Right hindlimb (tissue), 1 donor: ENCODE measurements around the gene IFNG.

ENCODE experiments used
- DNase-seq: peaks from one replicate; pipeline ENCODE4 v3.0.0-alpha.2; 2018

Gene IFNG

DNA sequence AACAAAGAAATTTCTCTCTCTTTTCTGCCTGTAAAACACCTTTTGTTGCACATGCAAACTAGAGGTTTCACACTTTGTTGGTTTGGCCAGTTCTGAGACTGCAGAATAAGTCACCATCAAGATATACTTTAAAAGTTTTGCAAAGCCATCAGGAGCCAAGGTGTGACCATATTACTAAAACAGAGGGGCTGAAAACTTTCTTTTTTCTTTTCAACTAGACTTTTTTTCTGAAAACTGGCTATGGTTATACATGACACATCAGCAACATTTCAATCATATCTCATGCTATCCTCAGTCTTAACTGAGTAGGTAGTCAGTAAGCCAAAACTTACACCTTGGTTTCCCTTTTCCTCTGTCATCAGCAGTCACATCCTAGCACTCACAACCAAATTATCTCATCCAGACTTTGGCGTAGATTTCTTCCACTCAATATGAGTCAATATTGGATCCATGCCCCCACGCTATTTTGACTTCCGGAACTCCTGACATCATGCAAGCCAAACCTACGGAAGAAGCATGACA is 4.1 kb upstream of the IFNG start:
- DNase-seq, result no peak

DNA sequence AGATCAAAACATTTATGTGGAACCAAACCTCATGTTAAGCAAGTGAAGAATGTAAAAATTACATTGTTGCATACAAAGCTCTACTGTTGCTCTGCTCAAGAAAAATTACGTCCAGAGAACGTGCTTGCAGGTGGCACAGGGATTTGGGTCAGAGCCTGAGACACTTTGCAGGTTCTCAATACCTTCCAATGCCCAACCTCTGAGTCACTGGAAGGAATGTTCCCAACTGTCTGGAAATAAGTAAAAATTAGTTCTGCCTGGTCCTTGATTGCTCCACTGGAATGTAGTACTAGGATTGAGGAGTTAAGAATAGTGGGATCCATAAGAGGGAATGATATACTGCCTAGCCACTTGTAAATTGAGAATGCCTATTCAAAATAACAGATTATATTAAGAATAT is 2.8 kb upstream of the IFNG start:
- no peak for DNase-seq

DNA sequence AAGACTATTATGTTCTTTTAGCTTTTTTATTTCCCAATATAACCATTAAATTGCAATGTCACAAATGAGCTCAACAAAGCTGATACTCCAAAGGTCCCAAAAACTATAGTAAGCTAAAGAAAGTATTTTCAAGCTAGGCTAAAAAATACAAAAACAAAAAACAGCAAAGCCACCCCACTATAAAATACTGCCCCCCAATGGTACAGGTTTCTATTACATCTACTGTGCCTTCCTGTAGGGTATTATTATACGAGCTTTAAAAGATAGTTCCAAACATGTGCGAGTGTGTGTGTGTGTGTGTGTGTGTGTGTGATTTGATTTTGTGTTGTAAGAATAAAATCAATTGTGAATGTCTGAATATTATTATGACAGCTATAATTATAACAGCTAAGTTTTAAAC is 1.1 kb downstream of the IFNG start:
- no peak for DNase-seq

DNA sequence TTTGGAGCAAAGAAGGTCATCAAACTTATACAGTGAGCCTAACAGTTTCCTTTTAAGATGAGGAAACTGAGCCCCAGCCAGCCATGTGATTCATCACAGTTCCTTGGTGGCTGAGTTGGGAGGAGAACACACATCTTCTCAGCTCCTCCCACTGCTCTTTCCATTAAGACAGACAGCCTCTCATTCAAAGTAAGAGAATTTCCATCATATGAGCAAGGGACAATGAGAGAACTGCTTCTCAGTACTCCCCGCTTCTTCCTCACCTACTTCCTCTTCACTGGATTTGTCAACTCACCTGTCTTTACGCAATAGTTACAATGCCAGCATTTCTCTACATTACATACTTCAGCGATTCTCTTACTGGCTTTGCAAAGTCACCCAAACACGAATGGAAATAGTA is 2.2 kb downstream of the IFNG start:
- DNase-seq, result no peak

DNA sequence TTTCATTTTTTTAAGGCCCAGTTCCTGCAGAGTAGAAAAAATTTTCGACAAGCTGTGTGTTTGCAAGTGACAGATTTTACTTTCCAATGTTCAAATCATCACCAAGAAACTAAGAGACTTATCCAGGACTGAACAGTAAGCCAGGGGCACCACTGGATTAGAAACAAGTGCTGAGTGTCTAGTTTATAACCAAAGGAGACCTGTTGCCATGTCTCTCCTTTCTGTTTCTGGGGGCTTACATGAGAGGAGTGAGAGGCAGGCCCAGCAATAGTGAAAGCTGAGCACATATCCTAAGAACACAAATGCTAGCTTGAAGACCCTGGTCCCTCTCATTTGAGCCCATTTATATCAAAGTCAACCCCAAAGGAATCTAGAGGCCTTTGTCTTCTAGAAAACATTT is 2.9 kb downstream of the IFNG start:
- no peak for DNase-seq

DNA sequence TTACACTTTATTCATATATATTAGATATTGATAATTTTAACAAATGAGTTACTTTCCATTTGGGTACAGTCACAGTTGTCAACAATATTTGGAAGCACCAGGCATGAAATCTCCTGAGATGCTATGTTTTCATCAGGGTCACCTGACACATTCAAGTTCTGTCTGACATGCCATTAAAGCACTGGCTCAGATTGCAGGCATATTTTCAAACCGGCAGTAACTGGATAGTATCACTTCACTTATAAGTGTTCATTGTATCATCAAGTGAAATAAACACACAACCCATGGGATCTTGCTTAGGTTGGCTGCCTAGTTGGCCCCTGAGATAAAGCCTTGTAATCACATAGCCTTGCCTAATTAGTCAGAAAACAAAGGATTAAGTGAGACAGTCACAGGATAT is 4.8 kb downstream of the IFNG start:
- no peak for DNase-seq

DNA sequence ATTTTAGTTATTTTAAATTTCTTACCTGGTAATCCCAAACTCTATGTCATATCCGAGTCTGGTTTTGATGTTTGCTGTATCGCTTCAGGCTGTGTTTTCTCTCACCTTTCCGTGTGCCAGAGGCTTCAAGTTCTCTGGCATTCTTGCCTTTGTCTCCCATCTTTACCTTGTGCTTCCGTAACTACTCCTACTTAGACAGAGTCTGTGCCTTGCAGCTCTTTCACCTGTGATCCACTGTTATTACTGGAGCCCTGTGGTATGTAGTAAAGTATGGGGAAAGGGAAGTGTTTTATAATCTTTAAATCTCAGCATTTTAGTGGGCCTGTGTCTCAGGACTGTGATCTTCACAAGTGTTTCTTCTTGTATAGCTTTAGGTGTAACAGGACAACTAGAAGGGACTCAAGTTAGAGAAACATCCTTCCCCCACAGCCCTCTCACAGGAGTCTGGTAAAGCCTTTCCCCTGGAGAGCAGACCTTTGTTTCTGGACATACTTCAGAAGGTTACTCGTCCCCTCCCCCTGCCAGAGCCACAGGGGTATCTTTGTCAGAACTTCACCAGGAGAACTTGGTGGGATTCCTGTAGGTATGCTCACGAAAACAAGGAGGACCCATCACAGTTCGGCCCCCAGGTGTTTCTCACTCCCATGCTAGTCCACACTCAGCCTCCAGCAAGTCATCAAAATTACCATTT is 11.1 kb downstream of the IFNG start:
- DNase-seq, result no peak

DNA sequence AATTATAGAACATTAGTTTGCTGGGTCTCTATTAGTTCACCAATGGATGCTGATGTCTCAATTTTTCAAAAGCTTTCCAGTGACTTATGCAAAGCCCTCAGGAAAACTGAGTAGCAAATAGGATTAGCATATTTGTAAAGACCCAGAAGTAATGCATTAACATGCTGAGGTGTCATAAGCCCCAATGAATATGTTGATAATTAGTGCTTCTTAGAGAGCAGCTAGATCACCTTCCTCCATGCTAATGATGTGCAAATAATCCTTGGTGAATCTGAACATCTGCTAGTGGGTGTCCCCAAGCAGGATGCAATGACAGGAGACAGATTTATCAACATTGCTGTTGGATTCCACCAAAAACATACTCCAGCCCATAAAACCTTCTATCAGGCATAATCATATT is 19.0 kb downstream of the IFNG start:
- no peak for DNase-seq

DNA sequence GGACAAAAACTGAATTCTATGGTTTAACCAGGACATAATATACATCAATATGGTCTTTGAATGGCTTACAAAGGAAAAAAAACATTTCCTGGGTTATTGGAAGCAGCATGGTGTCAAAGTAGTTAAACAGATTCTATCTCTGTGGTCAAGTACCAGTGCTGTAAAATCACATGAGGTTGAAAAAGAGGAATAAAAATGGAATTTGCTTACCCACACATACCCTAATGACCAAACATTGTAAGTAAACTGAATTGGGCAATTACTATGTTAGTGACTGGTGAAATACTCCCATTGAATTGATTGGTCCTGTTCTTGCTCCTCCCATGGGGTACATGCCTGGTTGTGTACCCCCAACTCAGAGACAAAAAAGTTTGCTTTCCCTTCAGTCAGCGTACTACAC is 19.6 kb downstream of the IFNG start:
- no peak for DNase-seq

DNA sequence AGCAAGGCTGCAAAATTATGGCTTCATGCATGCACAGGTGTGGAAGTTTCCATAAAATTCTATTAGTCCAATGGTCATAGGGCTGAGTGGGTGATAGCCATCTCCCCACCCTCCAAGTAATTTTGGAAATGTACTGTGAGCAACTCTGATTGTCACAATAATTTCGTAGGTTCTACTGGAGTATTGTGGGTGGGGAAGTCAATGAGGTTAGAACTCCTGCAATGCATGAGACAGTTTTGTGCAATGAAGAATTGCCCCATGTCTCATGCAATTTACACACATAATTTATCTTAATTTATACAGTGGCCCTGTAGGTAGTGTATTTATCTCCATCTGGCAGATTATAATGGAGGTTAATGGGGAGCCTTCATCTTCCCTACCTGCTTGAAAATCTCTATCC is 20.5 kb downstream of the IFNG start:
- DNase-seq, result no peak

DNA sequence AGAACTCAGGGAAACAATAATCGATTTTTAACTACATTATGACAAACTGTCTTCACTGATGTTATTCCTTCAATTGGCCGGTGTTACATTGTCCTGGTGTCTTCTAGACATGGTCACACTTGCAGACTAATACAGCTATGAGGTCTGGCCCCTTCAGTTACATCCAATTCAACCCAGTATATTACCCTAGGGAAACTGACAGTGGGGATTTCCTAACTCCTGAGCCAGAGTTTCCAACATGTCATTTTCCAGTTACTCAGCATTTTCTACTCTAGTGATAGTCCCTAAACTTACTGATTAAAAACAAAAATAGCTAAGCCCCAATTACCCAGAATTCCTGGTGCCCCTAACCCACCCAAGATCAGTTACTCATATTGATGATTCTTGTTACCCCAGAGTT is 21.1 kb downstream of the IFNG start:
- no peak for DNase-seq

DNA sequence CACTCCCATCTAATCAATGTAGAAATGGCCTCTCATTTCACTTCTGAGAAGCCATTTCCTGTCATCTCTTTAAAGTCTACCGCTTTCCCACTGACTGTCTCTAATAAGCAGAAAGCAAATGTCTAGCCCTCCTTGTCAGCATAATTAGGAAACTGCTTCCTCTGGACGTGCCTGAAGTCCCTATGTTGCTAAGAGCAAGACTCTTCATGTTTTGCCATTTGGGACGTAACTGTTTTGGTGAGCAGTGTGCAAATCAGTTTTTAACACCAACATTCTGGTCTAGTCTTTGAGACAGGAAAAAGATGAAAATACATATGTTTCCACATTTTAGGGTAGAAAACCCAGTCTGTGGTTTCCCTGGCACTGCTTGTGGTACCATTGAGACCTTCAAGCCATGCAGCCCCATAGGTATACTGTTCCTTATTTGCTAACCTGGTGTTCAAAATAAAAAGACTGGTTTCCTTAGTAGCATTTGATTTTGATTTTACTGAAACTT is 22.2 kb downstream of the IFNG start:
- no peak for DNase-seq

DNA sequence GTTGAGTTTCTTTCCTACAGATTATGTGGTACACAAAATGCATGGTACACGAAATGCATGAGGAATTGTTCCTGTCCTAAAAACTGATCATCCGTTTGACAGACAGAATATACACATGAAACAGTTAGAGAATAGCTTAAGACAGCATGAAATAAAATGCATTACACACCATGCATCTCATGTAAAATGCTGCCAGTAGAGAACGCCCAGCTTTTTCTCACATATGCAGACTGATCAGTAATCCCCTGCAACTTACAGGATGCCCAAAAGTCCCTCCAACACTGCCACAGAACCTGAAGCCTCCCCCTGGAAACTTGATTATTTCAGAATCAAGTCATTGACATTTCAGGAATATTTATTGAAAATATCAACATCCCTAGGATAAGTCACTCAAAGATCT is 24.0 kb downstream of the IFNG start:
- no peak for DNase-seq

DNA sequence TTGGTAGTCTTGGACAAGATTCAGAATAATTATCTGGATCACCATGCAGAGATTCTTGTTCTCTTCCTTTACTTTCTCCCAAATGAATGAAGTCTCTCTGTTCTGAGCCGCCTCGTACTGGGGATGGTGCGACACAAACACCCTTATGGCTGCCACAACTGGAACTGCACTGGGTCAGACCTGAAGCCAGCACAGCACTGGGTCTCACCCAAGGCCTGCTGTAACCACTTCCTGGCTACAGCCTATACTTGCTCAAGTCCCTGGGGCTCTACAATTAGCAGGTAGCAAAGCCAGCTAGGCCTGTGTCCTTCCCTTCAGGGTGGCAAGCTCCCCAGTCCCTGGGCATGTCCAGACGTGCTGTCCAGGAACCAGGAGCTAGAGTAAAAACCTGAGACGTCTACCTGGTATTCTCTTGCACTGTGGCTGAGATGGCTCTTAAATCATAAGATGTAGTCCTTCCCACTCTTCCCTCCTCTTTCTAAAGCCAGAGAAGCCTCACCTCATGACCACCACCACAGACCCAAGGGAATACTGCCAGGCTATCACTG is 27.6 kb downstream of the IFNG start:
- DNase-seq, result no peak

DNA sequence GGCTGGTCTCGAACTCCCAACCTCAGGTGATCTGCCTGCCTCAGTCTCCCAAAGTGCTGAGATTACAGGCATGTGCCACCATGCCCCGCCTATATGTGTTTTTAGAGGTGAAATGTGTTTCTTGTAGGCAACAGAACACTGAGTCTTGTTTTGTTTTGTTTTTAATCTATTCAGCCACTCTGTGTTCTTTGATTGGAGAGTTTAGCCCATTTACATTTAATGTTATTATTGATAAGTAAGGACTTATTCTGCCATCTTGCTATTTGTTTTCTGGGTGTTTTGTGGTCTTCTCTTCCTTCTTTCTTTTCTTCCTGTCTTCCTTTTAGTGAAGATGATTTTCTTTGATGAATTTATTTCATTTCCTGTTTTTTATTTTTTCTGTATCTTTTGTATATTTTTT is 29.6 kb downstream of the IFNG start:
- DNase-seq, result no peak

DNA sequence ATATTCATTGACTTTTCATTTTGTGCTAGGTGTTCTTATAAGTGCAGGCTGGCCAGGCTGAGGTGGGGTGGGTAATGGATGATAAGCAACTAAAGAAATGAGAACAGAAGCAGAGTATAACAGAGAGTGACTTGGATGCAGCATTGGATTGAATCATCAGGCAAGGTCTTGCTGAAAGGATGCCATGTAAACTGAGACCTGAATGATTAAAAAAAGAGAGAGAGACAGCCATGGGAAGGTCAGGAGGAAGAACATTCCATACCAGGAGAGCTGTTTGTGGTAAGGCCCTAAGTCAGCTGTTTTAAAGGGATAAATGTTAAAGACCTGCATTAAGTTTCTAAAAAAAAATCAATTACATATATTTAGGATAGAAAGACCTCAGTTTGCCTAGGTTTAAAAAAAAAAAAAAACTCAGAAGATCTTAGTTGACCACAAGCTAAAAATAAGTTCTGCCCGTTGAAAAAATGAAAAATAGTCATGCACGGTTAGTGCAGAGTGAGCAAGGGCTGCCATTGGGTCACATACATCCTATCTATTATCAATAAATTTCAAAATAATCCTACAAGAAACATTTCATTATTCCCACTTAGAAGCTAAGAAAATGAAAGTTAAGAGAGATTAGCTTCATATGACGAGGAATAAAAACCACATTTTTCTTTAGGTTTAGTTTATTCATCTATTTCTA is 37.2 kb downstream of the IFNG start:
- DNase-seq, result no peak

DNA sequence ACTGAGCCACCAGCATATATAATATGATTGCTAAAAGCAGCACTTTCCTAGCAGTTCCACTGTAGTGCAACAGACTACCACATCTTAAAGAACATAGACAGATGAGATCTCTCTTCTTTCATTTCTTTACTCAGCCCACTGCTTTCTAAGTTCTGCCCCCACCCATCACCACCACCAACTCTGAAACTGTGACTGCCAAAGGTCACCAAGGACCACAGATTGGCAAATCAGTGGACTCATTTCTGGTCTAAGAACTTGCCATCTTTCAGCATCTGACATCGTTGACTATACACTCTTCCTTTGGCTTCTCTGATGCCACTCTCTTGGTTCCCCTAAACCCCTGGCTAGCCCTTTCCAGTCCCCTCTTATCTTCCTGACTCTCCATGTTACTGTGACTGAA is 38.4 kb downstream of the IFNG start:
- no peak for DNase-seq

DNA sequence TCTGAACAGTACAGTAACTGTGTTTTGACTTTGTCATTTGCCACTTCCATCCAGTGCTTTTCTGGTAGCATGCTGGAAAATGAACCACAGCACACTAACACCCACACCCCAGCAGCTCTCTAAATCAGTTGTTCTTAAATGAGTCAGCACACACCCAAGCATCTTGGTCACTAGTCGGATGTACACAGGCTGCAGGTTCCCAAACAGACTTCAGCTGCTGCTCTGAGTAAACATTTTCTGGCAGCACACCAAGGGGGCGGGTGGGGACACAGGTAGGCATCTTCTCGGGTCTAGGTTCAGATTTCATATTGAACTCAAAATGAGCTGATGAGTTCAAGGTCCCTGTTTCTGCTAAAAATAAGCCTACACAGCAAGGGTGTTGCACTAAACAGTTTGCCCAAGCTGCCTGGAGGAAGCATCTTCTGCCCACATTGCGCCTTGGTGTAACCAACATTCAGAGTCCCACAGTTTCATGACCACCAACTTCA is 39.8 kb downstream of the IFNG start:
- no peak for DNase-seq

DNA sequence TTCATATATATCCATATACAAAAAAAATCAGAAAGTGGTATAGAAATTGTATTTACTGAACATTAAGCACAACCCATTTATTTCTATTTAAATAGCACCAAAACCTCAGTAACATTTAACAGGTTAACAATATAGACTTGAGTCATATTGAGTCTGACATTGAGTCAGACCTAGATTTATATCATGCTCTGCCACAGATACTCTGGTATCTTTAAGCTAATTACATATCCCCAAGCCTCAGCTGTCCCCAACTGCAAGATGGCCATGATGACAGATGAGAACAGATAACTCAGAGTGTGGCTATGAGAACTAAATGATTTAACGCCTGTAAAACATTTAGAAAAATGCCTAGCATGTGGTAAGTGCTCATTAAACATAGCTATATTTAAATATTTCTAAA is 40.3 kb downstream of the IFNG start:
- DNase-seq, result no peak

DNA sequence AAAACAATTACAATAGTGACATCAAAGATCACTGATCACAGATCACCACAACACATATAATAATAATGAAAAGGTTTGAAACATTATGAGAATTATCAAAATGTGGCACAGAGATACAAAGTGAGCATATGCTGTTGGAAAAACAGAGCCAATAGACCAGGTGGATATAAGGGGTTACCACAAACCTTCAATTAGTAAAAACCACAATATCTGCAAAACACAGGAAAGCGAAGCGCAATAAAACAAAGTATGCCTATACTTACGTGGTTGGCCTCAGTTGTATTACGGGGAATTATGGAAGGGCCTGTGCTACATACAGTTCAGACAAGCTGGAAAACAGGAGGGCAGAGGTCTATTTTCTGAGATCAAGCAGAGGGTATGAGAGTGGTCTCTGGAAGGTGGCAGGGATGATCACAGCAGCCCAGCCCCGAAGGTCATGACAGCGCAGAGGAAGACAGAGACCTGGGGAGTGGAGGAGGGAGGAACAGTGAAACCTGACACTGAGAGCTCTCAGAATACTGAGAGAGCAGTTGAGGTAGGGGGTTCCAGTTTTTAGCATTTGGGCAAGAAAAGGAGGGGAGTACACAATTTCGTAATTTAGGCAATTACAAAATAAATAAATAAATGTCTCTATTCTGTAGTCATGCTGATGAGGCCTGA is 41.3 kb downstream of the IFNG start:
- DNase-seq, result no peak

DNA sequence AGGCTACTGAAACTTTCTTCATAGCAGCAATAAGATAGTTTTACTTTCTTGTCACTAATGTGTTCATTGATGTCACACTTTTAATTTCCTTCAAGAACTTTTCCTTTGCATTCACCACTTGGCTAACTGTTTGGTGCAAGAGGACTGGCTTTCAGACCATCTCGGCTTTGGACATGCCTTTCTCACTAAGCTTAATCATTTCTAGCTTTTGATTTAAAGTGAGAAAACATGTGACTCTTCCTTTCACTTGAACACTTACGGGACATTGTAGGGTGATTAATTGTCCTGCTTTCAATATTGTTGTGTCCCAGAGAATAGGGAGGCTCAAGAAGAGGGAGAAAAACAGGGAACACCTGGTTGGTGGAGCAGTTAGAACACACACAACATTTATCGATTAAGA is 41.9 kb downstream of the IFNG start:
- no peak for DNase-seq

DNA sequence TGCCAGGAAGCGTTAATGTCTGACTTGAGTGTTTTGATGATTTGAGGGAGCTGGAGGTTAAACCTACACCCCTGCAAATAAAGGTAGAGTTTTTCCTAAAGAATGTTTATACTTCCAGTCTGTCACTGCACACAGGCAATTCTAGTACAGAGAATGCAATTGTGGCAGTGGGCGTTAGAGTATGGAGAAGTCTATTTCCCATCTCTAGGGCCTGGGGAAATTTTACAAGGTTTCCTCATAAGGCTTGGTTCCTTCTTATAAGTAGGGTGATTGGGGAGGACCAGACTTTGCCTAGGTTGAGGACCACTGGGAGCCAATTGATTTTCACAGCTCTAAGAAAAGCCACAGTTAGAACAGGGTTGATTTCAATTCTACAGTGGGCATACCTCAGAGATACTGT is 44.3 kb downstream of the IFNG start:
- no peak for DNase-seq

DNA sequence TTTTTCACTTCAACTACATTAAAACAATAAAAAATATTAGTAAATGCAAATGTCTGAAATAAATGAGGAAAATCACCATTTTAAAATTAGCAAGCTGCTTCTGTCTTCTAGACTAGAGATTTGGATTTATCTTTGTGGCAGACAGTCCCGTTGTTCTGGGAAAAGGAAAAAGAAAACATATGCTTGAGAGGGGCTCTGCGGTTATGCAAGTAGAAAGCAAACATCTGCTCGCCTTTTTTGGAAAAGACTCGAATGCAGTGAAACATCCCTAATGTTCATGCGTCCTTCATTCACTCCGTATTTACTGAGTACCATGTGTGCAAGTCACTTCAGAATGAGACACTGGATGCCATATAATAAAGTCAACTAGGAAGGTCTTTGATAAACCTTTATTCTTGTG is 44.9 kb downstream of the IFNG start:
- no peak for DNase-seq

DNA sequence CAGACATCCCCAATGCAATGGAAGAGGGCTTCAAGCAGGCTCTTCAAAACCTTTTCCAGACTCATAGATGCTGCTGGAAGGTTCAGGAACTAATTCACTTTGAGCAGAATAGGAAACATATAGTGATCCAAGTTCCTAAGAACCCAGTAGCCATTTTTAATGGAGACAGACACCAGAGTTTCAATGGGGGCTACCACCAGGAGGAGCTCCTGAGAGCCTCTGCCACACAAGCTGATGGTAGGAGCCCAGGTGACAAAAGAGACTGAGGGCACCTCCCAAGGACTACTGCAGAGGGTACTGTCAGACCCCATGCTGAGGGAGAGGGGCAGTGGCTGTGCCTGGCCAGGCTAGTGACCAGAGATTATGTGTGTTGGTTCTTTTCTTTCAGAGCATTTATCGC is 45.9 kb downstream of the IFNG start:
- DNase-seq, result no peak
